IPS DF 19.7 (cell line): ENCODE measurements around the gene GPANK1.
"Not testable (repeated sequence)": the region's sequence is repeated elsewhere in the genome, so short reads cannot be mapped to it uniquely, and the experiment has no call there.

Experiments used
- DNase-seq: peaks from one replicate; pipeline ENCODE4 v3.0.0-alpha.2; 2013; ENCODE audit warnings: low read depth, low spot score

Gene GPANK1

DNA sequence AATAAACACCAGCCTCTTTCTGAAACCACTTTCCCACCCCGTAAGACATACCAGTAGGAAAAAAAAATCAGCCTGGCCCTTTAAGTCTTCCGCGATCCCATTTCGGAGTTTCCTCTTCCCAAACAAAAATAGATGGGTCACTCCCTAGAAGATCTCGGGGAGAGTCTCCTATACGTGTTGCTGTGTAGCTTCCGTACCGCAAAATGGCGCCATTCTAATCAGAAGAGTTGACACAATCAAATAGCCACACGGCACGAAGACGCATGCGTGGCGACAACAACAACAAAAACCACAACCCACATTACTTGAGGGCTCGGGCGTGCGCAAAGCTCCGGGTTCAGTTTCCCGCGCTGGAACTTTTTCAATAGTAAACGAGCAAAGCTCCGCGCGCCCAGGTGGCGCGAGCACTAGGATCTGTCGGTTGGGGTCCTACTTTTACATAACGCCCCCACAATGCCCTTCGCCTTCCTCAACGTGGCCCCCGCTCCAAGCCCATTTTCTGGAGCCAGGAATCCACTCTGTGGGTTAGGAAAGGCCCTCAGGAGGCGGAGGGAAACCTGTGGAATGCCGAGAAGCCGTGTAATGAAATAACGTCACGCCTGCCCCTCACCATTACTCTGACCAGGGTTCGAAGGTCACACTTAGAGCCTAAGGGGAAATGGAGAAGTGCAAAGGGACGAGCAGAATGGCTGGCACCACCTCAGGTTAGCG lies at the start of gene GPANK1:
GPANK1 (minus strand) TSS at position 208 of the 711 bp plus-strand sequence. CDS start 519 bp downstream, outside the sequence.
- DNase-seq: no peak

DNA sequence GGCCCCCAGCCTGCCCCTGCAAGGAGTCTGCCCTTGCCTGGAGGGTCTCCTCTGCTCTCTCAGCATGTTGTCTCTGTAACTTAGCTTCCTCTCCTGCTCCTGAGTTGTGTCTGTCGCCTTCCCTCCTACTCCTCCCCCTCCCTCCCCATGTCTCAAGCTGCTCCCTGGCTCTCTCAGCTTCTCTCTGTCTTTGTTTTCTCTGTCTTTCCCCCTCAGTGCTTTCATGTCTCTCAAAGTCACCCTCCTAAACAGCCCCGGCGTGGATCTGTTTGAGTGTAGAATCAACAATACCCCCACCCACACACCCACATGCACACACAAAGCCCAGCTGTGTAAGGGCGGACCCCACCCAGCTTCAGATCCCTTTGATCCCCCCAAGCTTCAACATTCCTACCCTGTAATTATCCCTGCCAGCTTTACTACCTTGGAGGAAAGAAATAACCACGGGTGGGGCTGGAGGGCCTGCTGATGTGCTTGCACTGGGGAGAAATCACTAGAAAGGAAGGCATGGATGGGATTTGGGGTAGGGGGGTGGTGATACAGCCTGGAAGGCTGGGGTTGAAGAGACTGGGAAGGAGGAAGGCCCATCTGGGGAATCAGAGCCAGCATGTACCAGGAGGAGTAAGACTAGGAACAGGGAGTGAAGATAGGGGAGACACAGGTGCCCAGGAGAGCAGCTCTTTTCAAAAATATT lies 49.3 kb upstream of the GPANK1 start:
- no peak for DNase-seq

- DNase-seq: no peak
Observed at GRCh38 chr6:31713465-31713864, 48.7 kb upstream of the GPANK1 start.

- DNase-seq: no peak
Observed at GRCh38 chr6:31712296-31712695, 47.5 kb upstream of the GPANK1 start.

- no peak for DNase-seq
Observed at GRCh38 chr6:31711233-31711632, 46.4 kb upstream of the GPANK1 start.

GRCh38 chr6:31710523-31711219 lies 45.9 kb upstream of the GPANK1 start:
- DNase-seq: no peak

- not testable (repeated sequence) for DNase-seq
Observed at GRCh38 chr6:31709157-31709556, 44.4 kb upstream of the GPANK1 start.

DNA sequence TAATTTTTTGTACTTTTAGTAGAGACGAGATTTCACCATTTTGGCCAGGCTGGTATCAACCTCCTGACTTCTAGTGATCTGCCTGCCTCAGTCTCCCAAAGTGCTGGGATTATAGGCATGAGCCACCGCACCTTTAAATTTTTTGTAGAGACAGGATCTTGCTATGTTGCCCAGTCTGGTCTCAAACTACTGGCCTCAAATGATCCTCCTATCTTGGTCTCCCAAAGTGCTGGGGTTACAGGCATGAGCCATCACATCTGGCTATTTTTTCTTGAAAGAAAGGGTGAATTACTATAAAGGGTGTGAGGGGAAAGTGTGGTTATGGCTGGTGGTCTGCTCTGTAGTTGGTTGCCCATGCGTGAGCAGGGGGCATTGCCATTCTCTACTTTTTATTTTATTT lies 43.4 kb upstream of the GPANK1 start:
- no peak for DNase-seq

DNA sequence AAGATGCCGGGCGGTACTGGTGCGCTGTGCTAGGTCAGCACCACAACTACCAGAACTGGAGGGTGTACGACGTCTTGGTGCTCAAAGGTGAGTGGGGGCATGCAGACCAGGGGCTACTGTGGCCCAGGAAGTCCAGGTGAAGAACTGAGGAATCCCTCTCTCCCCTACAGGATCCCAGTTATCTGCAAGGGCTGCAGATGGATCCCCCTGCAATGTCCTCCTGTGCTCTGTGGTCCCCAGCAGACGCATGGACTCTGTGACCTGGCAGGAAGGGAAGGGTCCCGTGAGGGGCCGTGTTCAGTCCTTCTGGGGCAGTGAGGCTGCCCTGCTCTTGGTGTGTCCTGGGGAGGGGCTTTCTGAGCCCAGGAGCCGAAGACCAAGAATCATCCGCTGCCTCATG lies 42.9 kb upstream of the GPANK1 start:
- no peak for DNase-seq

- no peak for DNase-seq
Observed at GRCh38 chr6:31706599-31706998, 41.8 kb upstream of the GPANK1 start, which contains the start of gene LY6G6F. TSS of gene LY6G6F (plus strand) at chr6:31706866. CDS start at chr6:31706907, 41 bp downstream.

DNA sequence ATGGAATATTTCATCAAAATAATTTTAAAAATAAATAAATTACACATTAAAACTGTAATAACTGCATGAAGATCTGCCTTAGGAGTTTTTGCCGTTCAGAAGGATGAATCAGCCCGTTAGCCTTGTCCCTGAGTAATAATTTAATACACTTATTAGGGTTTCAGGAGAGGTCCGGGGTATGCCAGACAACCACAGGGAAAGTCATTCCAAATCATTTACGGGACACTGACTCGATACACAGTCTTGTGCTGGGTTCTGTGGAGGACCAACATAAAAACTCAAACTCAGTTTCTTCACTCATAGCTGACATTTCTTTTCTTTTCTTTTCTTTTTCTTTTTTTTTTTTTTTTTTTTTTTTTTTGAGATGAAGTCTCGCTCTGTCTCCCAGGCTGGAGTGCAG lies 41.1 kb upstream of the GPANK1 start:
- DNase-seq: no peak

- peak; percentile 95 for DNase-seq
Observed at GRCh38 chr6:31702819-31703716, 38.3 kb upstream of the GPANK1 start, which contains the start of gene ABHD16A. TSS of gene ABHD16A (minus strand) at chr6:31703324. CDS start at chr6:31703281, 43 bp downstream.

- no peak for DNase-seq
Observed at GRCh38 chr6:31702405-31702818, 37.6 kb upstream of the GPANK1 start.

DNA sequence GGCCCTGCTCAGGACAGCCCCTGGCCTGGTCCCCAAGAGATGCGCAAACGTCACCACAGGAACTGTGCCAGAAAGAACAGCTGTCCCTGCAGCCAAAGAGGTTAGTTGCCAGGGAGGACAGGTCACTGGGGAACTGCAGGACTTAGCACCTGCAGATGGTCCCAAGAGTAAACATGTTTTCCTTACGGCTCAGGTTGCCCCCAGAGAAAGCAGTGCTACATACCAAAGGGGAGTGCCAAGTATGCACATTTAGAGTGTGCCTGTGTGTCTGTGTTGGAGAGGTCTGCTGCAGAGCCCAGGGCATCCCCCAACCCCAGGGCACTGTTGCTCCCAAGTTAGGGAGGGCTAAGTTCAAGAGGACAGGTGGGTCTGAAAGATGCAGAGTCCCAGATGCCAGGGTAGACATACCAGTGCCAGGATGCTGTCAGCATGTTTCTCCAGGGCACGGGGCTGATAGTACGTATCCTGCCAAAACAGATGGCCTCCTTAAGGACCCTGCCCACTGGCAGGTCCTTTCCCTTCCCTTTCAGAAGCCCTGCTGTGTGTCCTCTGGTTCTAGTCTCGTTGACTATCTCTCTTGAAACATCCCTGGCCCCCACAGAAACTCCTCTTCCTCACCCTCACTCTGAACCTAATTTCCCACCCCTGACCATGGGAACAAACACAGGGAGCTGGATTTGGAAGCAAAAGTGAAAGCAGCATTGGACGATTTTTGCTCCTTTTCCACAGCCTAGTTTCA lies 37.0 kb upstream of the GPANK1 start:
- no peak for DNase-seq

DNA sequence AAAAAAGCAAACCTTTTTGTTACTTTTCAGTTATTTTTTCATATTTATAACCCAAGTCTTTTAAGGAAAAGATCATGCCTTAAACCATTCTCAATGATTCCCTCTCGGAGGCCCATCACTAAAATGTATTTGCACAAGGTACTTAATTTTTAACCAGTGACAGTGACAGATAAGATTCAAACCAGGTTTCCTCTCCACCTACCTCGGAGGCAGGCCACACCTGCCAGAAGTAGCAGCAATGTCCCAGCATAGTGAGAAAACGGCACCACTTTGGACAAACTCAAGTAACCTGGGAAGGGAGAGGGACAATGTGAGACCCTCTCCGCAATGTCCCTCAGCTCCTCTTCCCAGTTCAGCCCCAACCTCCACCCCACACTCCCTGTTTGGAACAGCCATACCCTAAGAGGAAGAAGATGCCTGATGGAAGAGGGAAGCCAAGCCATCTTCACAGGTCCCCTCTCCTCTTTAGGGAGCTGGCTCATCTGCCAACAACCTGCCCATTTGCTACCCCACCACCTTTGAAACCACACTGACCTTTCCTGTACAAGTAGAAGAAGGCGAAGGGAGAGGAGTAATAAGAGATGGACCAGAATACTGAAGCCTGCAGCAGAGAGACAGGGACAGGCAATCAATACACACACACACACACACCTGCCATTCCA lies 36.1 kb upstream of the GPANK1 start:
- no peak for DNase-seq

GRCh38 chr6:31697555-31697954 lies 32.8 kb upstream of the GPANK1 start:
- no peak for DNase-seq

DNA sequence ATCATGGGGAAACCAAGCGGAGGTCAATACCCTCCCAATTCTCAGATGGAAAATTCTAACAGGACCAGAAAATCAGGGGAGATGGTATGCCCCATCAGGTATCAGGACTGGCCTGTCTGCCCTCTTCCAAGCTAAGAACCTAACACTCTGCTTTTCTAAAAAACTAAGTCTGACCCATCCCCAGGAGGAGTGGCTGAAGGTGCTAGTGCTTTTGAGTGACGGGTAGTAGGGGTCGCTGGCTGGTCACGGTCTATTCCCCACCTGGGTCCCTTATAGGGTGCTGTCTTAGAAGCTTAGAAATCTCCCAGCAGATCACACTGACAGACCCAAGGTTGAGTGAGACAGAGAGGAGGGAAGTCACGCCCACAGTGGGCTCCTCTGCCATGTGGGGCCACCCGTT lies 28.7 kb upstream of the GPANK1 start:
- no peak for DNase-seq

GRCh38 chr6:31692886-31693285 lies 28.1 kb upstream of the GPANK1 start:
- DNase-seq: no peak

GRCh38 chr6:31692353-31692752 lies 27.6 kb upstream of the GPANK1 start:
- DNase-seq: no peak

DNA sequence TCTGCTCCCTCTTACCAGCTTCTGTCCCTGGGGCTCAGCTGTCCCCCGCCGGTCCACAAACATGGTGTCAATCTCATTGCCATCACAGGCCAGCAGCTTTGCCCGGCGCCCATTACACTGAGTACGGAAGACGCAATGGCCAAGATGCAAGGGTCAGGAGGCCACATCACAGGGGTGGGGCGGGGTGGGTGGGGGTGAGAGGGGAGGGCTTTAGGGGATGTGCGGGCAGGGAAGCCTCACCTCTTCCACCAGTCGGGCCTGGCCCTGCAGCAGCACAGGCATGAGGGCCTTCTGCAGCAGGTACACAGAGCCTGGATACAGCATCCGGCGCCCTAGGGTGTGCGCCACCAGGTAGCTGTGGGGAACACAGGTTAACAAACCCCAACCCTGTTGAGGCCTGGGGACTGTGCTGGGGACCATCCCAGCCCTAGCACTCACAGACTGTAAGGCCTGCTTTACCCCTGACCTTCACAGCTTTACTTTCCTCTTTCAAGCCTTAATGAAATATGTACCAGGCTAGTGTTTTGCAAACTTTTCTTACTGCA lies 26.8 kb upstream of the GPANK1 start:
- DNase-seq: no peak
